ENCODE measurements around the gene PLEKHS1.
A peak's percentile ranks its signal among the peaks of the same experiment; 100 is the strongest.

Gene PLEKHS1

DNA sequence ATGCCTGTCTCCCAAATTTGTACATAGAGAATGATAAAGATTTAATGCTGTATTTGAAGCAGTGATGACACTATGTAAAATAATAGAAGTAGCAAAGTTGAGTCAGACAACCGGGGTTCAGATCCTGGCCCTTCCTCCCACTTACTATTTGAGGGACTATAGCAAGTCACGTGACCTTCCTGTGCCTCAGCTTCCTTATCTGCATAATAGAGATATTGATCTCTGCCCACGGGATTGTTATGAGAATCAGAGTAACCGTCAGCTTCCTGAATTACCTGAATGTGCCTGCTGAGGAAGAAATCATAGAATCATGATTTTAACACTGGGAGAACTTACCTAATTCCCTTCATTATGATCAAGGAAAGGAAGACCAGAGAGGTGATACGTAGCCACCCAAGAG is 44.9 kb upstream of the PLEKHS1 start:
- TF ChIP-seq BACH2 (CRISPR knock-in tag; IDR thresholded peaks at IDR 0.05; ENCODE audit: borderline replicate concordance) (no peak), ISL1 (CRISPR knock-in tag; IDR thresholded peaks at IDR 0.05) (no peak), GLIS3 (CRISPR knock-in tag; IDR thresholded peaks at IDR 0.05) (no peak), ZNF565 (CRISPR knock-in tag; conservative IDR thresholded peaks at IDR 0.05; ENCODE audit: low read depth) (no peak), TCF4 (CRISPR knock-in tag; IDR thresholded peaks at IDR 0.05; ENCODE audit: borderline replicate concordance) (no peak), OSR1 (CRISPR knock-in tag; IDR thresholded peaks at IDR 0.05) (no peak), CSDC2 (CRISPR knock-in tag; IDR thresholded peaks at IDR 0.05) (no peak), ZNF8 (CRISPR knock-in tag; IDR thresholded peaks at IDR 0.05) (no peak), PPARA (CRISPR knock-in tag; IDR thresholded peaks at IDR 0.05; ENCODE audit: borderline replicate concordance) (no peak), TOX (CRISPR knock-in tag; IDR thresholded peaks at IDR 0.05; ENCODE audit: borderline replicate concordance) (no peak), ZFP30 (CRISPR knock-in tag; IDR thresholded peaks at IDR 0.05) (no peak)
- TF ChIP-seq, protein P1, sequence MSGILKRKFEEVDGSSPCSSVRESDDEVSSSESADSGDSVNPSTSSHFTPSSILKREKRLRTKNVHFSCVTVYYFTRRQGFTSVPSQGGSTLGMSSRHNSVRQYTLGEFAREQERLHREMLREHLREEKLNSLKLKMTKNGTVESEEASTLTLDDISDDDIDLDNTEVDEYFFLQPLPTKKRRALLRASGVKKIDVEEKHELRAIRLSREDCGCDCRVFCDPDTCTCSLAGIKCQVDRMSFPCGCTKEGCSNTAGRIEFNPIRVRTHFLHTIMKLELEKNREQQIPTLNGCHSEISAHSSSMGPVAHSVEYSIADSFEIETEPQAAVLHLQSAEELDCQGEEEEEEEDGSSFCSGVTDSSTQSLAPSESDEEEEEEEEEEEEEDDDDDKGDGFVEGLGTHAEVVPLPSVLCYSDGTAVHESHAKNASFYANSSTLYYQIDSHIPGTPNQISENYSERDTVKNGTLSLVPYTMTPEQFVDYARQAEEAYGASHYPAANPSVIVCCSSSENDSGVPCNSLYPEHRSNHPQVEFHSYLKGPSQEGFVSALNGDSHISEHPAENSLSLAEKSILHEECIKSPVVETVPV (CRISPR knock-in tag; IDR thresholded peaks at IDR 0.05): no peak
- TF ChIP-seq, protein P2, sequence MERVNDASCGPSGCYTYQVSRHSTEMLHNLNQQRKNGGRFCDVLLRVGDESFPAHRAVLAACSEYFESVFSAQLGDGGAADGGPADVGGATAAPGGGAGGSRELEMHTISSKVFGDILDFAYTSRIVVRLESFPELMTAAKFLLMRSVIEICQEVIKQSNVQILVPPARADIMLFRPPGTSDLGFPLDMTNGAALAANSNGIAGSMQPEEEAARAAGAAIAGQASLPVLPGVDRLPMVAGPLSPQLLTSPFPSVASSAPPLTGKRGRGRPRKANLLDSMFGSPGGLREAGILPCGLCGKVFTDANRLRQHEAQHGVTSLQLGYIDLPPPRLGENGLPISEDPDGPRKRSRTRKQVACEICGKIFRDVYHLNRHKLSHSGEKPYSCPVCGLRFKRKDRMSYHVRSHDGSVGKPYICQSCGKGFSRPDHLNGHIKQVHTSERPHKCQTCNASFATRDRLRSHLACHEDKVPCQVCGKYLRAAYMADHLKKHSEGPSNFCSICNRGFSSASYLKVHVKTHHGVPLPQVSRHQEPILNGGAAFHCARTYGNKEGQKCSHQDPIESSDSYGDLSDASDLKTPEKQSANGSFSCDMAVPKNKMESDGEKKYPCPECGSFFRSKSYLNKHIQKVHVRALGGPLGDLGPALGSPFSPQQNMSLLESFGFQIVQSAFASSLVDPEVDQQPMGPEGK (CRISPR knock-in tag; IDR thresholded peaks at IDR 0.05; ENCODE audit: borderline replicate concordance): no peak
- no peak for ATAC-seq

DNA sequence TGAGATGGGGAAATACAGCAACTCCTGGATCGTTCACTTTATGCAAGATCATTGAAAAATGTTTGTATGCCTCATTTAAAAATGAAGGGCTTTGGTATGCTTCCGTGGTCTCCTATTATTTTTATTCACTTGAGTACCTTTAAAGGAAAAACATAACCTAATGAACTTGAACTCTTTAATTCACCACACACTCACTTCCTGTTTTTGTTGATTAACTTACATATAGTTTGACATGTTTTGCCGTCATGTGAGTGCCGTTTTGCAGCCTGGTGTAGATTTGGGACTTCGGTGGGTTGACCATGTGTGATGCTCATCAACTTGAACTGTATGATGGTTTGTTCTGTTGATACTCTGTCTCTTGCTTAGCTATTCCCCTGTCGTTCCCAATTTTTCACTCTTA is 42.8 kb upstream of the PLEKHS1 start:
- TF ChIP-seq ARNTL (CRISPR knock-in tag; IDR thresholded peaks at IDR 0.05; ENCODE audit: borderline replicate concordance, low read depth): no peak
- TF ChIP-seq RARB (CRISPR knock-in tag; IDR thresholded peaks at IDR 0.05): no peak
- no peak for TF ChIP-seq OSR1 (CRISPR knock-in tag; IDR thresholded peaks at IDR 0.05)
- no peak for TF ChIP-seq ZNF565 (CRISPR knock-in tag; conservative IDR thresholded peaks at IDR 0.05; ENCODE audit: low read depth)
- ATAC-seq: no peak

DNA sequence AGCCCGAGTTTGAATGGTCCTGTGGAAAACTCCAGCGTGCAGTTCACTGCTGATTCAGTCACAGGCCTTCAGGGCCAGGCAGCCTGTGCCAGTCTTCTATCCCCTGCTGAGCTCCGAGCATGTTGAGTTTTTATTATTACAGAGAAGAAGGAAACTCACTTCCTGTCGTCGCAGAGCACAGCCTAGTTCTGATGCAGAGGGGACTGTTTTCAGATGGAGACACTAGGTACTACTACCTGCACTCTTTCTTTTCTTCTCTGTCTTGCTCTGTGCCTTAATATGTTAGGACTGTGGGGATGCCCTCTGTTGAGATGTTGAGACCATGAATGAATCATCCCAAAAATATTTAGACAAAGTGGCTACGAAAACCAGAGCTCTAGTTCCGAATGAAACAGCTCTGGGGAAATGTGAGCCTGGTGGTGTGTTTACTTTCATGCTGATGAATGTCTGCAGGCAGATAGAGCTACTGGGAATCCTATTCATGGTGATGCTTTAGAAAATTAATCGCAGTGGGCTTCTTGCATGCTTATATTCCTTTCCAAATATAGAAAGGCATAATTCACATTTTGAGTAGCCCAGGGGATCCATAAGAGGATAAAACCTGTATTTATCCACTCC is 42.2 kb upstream of the PLEKHS1 start:
- ATAC-seq: peak; percentile 93

DNA sequence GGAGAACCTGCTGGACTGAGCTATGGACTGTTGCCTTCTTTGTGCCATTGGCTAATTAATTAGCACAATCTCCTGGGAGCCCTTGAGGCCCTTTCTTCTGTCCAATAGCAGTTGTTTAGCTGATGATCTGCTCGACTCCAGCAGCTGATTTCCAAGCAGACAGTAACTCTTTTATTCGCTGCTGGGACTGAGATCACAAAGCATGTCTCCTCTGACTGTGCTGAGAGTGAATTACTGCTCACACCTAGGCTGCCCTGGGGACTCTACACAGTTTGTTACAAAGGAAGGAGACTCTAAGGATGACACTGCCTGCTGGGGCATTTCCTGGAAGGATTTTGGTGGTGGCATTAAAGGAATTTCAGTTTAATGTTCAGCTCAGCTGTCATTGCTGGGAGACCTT is 40.3 kb upstream of the PLEKHS1 start:
- ATAC-seq: no peak
- TF ChIP-seq ZFP3 (CRISPR knock-in tag; IDR thresholded peaks at IDR 0.05) (no peak), POU6F1 (CRISPR knock-in tag; IDR thresholded peaks at IDR 0.05; ENCODE audit: borderline replicate concordance, low read depth) (no peak), ESRRG (CRISPR knock-in tag; IDR thresholded peaks at IDR 0.05) (no peak), BACH2 (CRISPR knock-in tag; IDR thresholded peaks at IDR 0.05; ENCODE audit: borderline replicate concordance) (no peak), TOX (CRISPR knock-in tag; IDR thresholded peaks at IDR 0.05; ENCODE audit: borderline replicate concordance) (no peak), TSHZ2 (CRISPR knock-in tag; IDR thresholded peaks at IDR 0.05) (no peak), GLIS3 (CRISPR knock-in tag; IDR thresholded peaks at IDR 0.05) (no peak)

More for the DNA sequence above, 42.2 kb upstream of the PLEKHS1 start:
- TF ChIP-seq ARNTL (CRISPR knock-in tag; IDR thresholded peaks at IDR 0.05; ENCODE audit: borderline replicate concordance, low read depth) (no peak), CREB5 (CRISPR knock-in tag; IDR thresholded peaks at IDR 0.05; ENCODE audit: low read depth) (no peak), ISL1 (CRISPR knock-in tag; IDR thresholded peaks at IDR 0.05) (peak; percentile 52), ZFP30 (CRISPR knock-in tag; IDR thresholded peaks at IDR 0.05) (no peak), POU6F1 (CRISPR knock-in tag; IDR thresholded peaks at IDR 0.05; ENCODE audit: borderline replicate concordance, low read depth) (no peak)
